PC-3 (cell line): ENCODE results near the gene TSPAN1. TPM values are rescaled to one million over a fixed set of nuclear protein-coding genes. Genes with fewer than 3 reads are reported as not detected.

Source experiments
- ATAC-seq: fragments of 200-7000 bp; cut with Tn5 transposase; 2 replicates; pipeline ENCODE4 v1.9.1; 2020; ENCODE audit warnings: mild to moderate bottlenecking, moderate library complexity
- BruUV-seq: library from RNA; stranded (reverse); fragments of 400-500 nt; replicated peaks from 2 replicates; lab custom pipeline; 2021; lab: Mats Ljungman, UMichigan
- CTCF ChIA-PET: fragments of 300-600 bp; sonication (Branson Sonifier 250); formaldehyde crosslinking; loops from one replicate; lab custom pipeline; 2022; ENCODE audit warnings: antibody characterized with exemption; lab: Charles Lee
- POLR2A ChIA-PET: fragments of 300-600 bp; sonication (Branson Sonifier 250); formaldehyde crosslinking; loops from one replicate; lab custom pipeline; 2022; ENCODE audit warnings: antibody characterized with exemption; ENCODE audit not compliant: unreplicated experiment; lab: Charles Lee
- DNase-seq: peaks from one replicate; pipeline ENCODE4 v3.0.0-alpha.2; 2015
- H2AFZ ChIP-seq: fragments of 300-600 bp; sonication (generic); 2 replicates; pipeline ENCODE4 v1.6.0; 2016; ENCODE audit warnings: antibody characterized with exemption, low read length
- H3F3A ChIP-seq: fragments of 300-600 bp; sonication (generic); one replicate; pipeline ENCODE4 v1.6.0; 2017; ENCODE audit warnings: antibody characterized with exemption, low read length, control low read depth, mild to moderate bottlenecking; ENCODE audit not compliant: unreplicated experiment
- H3K27ac ChIP-seq: fragments of 300-600 bp; sonication (generic); 2 replicates; pipeline ENCODE4 v1.5.1; 2016; ENCODE audit warnings: mild to moderate bottlenecking, low read length
- H3K27me3 ChIP-seq: fragments of 300-600 bp; sonication (generic); 2 replicates; pipeline ENCODE4 v1.6.1; 2016; ENCODE audit warnings: low read length, mixed read lengths
- H3K36me3 ChIP-seq: fragments of 300-600 bp; sonication (generic); 2 replicates; pipeline ENCODE4 v1.6.1; 2016; ENCODE audit warnings: low read depth, mixed run types, low read length, mixed read lengths
- H3K4me1 ChIP-seq: fragments of 300-600 bp; sonication (generic); 2 replicates; pipeline ENCODE4 v1.5.1; 2016; ENCODE audit warnings: low read length; ENCODE audit not compliant: insufficient read depth
- H3K4me2 ChIP-seq: fragments of 300-600 bp; sonication (generic); 2 replicates; pipeline ENCODE4 v1.6.0; 2016; ENCODE audit warnings: low read length
- H3K4me3 ChIP-seq: fragments of 300-600 bp; sonication (generic); 2 replicates; pipeline ENCODE4 v1.5.1; 2016; ENCODE audit warnings: mild to moderate bottlenecking, low read length, mixed read lengths
- H3K79me2 ChIP-seq: fragments of 300-600 bp; sonication (generic); 2 replicates; pipeline ENCODE4 v1.6.1; 2017; ENCODE audit warnings: low read length, mixed read lengths
- H3K9ac ChIP-seq: fragments of 300-600 bp; sonication (generic); 2 replicates; pipeline ENCODE4 v1.6.0; 2016; ENCODE audit warnings: mild to moderate bottlenecking, low read length
- H3K9me2 ChIP-seq: fragments of 300-600 bp; sonication (generic); replicated peaks from 2 replicates; pipeline ENCODE4 v1.6.1; 2016; ENCODE audit warnings: mixed run types, low read length, mixed read lengths
- H3K9me3 ChIP-seq: fragments of 300-600 bp; sonication (generic); 2 replicates; pipeline ENCODE4 v1.6.1; 2016; ENCODE audit warnings: low read length, mixed read lengths
- H4K20me1 ChIP-seq: fragments of 300-600 bp; sonication (generic); 2 replicates; pipeline ENCODE4 v1.6.1; 2016; ENCODE audit warnings: low read length, mixed read lengths
- CTCF ChIP-seq: fragments of 300-600 bp; sonication (generic); conservative IDR thresholded peaks from 2 replicates; pipeline ENCODE4 v1.5.1; 2017; ENCODE audit warnings: antibody characterized with exemption, low read depth, mild to moderate bottlenecking, low read length
- EZH2 ChIP-seq: fragments of 300-600 bp; sonication (generic); IDR thresholded peaks from one replicate; pipeline ENCODE4 v1.6.1; 2017; ENCODE audit warnings: antibody characterized with exemption, mild to moderate bottlenecking, low read length; ENCODE audit not compliant: unreplicated experiment
- EZH2phosphoT487 ChIP-seq: fragments of 300-600 bp; sonication (generic); IDR thresholded peaks from 2 replicates; pipeline ENCODE4 v1.6.1; 2018; ENCODE audit warnings: mild to moderate bottlenecking, antibody characterized with exemption, low read length, borderline replicate concordance
- intact Hi-C: fragments of 100-400 bp; cut with micrococcal nuclease; formaldehyde crosslinking; loops from 2 replicates; pipeline ENCODE4 v1.9.0; 2023
- total RNA-seq: library from RNA; depleted of rRNA; stranded (reverse); fragments of >200 nt; gene quantifications from 2 replicates; pipeline ENCODE4 v1.2.3, GENCODE V29; 2014

The TSPAN1 gene
- total RNA-seq, 1 experiment from 2014 or later, result 33.7 TPM

GRCh38 chr1:46197964-46198811, 23.3 kb downstream of the TSPAN1 start, which contains the start of gene POMGNT1:
Gene POMGNT1, minus strand, starts transcription at chr1:46198434. Its CDS starts 613 bp downstream, at chr1:46197821.
- no peaks in the 10 kb centered on the region; the same call in 1 of the 2 replicates for H3K36me3 ChIP-seq
- ChIA-PET POLR2A (no interaction called here), CTCF (interaction anchor here (0.6 to 1.6 kb wide), 3 partner anchors 15 to 63 kb away, joined by 3 to 7 read pairs (median 4); no protein-coding TSS in a partner anchor)
- peak within 1 kb of the TSS; percentile 72 for H3K27ac ChIP-seq
- no peak for TF ChIP-seq EZH2phosphoT487
- no peak for TF ChIP-seq EZH2
- peak; percentile 51; the same call in 1 of the 2 replicates for TF ChIP-seq CTCF
- H3K4me1 ChIP-seq, result peaks cover 9% of the 10 kb centered on the region
- peak within 1 kb of the TSS; percentile 98 for H2AFZ ChIP-seq
- H3K27me3 ChIP-seq, result no peaks in the 10 kb centered on the region
- no peaks in the 10 kb centered on the region for H4K20me1 ChIP-seq
- H3K79me2 ChIP-seq, result peaks cover 23% of the 10 kb centered on the region
- intact Hi-C loops, result loop anchor here (1.0 kb wide), 2 partner anchors 15 to 25 kb away; no protein-coding TSS in a partner anchor
- peak within 1 kb of the TSS; percentile 95 for H3K4me3 ChIP-seq
- peak within 1 kb of the TSS; percentile 99 for H3K4me2 ChIP-seq
- no peaks in the 10 kb centered on the region for H3K9me2 ChIP-seq
- DNase-seq (peak; percentile 65), ATAC-seq (peak; percentile 90)
- BruUV-seq, result TSS peak; percentile 67
- no peaks in the 10 kb centered on the region for H3K9me3 ChIP-seq
- H3F3A ChIP-seq, result no peaks in the 10 kb centered on the region
- peak within 1 kb of the TSS; percentile 95 for H3K9ac ChIP-seq

- Histone ChIP-seq H3K4me1 (peaks cover 9% of the 10 kb centered on the region), H4K20me1 (no peaks in the 10 kb centered on the region), H3K27ac (no peak overlapping the region), H3K27me3 (no peaks in the 10 kb centered on the region), H3K4me3 (peak overlapping the region; percentile 95), H3F3A (no peaks in the 10 kb centered on the region), H3K36me3 (no peaks in the 10 kb centered on the region; the same call in 1 of the 2 replicates), H3K4me2 (peak overlapping the region; percentile 99; the same call in 1 of the 2 replicates), H3K9me2 (no peaks in the 10 kb centered on the region), H3K79me2 (peaks cover 23% of the 10 kb centered on the region), H3K9ac (0 out of 2 replicates have a peak overlapping the region, but pooled peaks have one; percentile 95), H3K9me3 (no peaks in the 10 kb centered on the region), H2AFZ (no peak overlapping the region)
- no peak for ATAC-seq
- ChIA-PET POLR2A (interaction anchor here (0.7 kb wide), 1 partner anchor 315 kb away, joined by 3 read pairs; no protein-coding TSS in a partner anchor), CTCF (interaction anchor here (1.0 to 1.6 kb wide), 3 partner anchors 16 to 64 kb away, joined by 4 to 7 read pairs (median 7); no protein-coding TSS in a partner anchor)
- no peak for DNase-seq
- BruUV-seq, result no TSS peak
- TF ChIP-seq CTCF (no peak), EZH2phosphoT487 (no peak)
- intact Hi-C loops, result no loop called here
These were observed 24.4 kb downstream of the TSPAN1 start for GRCh38 chr1:46199233-46199749.
